ENCODE measurements around the gene SLC25A38. TPM values are rescaled to one million over a fixed set of nuclear protein-coding genes. Genes with fewer than 3 reads are reported as not detected.
"Not testable (repeated sequence)": the region's sequence is repeated elsewhere in the genome, so short reads cannot be mapped to it uniquely, and the experiment has no call there.

Gene SLC25A38
- total and polyA plus RNA-seq, 2 donors from 2014 or later, result 24.9 to 42.3 TPM

- no peak overlapping the region for H3K4me3 ChIP-seq (ENCODE audit: low read length in 3 of 3)
- DNase-seq (no peak), FAIRE-seq (no peak)
- no peaks in the 10 kb centered on the region for H3K27me3 ChIP-seq (ENCODE audit: control insufficient read depth, insufficient read depth, low read length)
- TF ChIP-seq, protein P1, sequence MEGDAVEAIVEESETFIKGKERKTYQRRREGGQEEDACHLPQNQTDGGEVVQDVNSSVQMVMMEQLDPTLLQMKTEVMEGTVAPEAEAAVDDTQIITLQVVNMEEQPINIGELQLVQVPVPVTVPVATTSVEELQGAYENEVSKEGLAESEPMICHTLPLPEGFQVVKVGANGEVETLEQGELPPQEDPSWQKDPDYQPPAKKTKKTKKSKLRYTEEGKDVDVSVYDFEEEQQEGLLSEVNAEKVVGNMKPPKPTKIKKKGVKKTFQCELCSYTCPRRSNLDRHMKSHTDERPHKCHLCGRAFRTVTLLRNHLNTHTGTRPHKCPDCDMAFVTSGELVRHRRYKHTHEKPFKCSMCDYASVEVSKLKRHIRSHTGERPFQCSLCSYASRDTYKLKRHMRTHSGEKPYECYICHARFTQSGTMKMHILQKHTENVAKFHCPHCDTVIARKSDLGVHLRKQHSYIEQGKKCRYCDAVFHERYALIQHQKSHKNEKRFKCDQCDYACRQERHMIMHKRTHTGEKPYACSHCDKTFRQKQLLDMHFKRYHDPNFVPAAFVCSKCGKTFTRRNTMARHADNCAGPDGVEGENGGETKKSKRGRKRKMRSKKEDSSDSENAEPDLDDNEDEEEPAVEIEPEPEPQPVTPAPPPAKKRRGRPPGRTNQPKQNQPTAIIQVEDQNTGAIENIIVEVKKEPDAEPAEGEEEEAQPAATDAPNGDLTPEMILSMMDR (IDR thresholded peaks at IDR 0.05; ENCODE audit: borderline replicate concordance, extremely low read depth, insufficient read depth), result no peak
- peaks cover 3 to 9% (median 3%) of the 10 kb centered on the region in 3 donors for H3K4me1 ChIP-seq (ENCODE audit: control insufficient read depth in 2 of 3, insufficient read depth in 2 of 3, low read depth in 1 of 3, low read length in 3 of 3)
- no peak overlapping the region for H3K9ac ChIP-seq (ENCODE audit: low read length in 3 of 3)
- H3K27ac ChIP-seq (ENCODE audit: low read depth in 2 of 2, low read length in 2 of 2), result no peak overlapping the region
- no peaks in the 10 kb centered on the region for H3K9me3 ChIP-seq (ENCODE audit: control insufficient read depth in 2 of 3, insufficient read depth in 1 of 3, low read length in 3 of 3)
- intact Hi-C loops (cut with DNase I), result no loop called here
- H3K36me3 ChIP-seq (ENCODE audit: control insufficient read depth in 2 of 3, insufficient read depth in 3 of 3, low read length in 3 of 3), result peaks cover 9 to 47% (median 28%) of the 10 kb centered on the region in 3 donors
These were observed 29.6 kb downstream of the SLC25A38 start for GRCh38 chr3:39412668-39413260.

DNA sequence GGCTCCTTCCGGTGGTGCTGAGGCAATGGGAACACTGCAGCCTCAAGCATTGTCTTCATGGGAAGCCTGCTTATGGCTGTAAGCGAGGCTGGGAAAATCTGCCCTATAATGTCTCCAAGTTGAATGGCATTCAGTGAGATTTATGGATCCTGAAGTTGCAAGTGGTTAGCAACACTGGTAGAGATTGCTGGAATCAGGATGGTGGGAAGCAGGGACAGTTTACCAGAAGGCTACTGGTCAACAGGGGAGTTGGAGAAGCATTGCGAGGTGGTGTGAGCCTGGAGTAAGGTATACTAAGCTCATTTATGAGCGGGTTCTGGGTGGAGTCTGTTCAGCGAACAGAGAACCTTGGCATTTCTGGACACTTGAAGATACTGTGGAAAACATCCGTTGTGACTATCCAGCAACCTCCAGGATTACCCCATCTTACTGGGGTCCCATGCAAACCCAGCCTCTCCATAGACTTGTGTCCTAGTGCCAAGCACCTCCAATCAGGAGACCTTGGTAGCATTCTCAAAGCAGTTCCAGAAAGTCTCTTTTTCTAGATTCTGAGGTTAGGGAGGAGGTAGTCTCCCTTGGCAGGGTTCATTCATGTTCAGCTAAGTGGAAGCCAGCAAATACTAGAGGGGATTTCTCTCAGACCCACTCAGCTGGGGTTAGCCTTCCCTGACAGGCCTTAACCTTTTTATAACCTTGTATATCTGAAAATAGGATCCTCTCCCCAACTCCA, 30.7 kb downstream of the SLC25A38 start:
- Histone ChIP-seq H3K9me3 (ENCODE audit: control insufficient read depth in 2 of 3, insufficient read depth in 1 of 3, low read length in 3 of 3) (no peaks in the 10 kb centered on the region), H3K4me3 (ENCODE audit: low read length in 3 of 3) (no peak overlapping the region), H3K9ac (ENCODE audit: low read length in 3 of 3) (no peak overlapping the region), H3K4me1 (ENCODE audit: control insufficient read depth in 2 of 3, insufficient read depth in 2 of 3, low read depth in 1 of 3, low read length in 3 of 3) (peaks cover 0 to 4% (median 0%) of the 10 kb centered on the region in 3 donors), H3K27me3 (ENCODE audit: control insufficient read depth, insufficient read depth, low read length) (no peaks in the 10 kb centered on the region), H3K36me3 (ENCODE audit: control insufficient read depth in 2 of 3, insufficient read depth in 3 of 3, low read length in 3 of 3) (peaks cover 6 to 41% (median 22%) of the 10 kb centered on the region in 3 donors), H3K27ac (ENCODE audit: low read depth in 2 of 2, low read length in 2 of 2) (no peak overlapping the region)
- FAIRE-seq, result no peak
- intact Hi-C loops (cut with DNase I), result no loop called here
- TF ChIP-seq, protein P1 (IDR thresholded peaks at IDR 0.05; ENCODE audit: borderline replicate concordance, extremely low read depth, insufficient read depth), result no peak
- DNase-seq, result no peak

DNA sequence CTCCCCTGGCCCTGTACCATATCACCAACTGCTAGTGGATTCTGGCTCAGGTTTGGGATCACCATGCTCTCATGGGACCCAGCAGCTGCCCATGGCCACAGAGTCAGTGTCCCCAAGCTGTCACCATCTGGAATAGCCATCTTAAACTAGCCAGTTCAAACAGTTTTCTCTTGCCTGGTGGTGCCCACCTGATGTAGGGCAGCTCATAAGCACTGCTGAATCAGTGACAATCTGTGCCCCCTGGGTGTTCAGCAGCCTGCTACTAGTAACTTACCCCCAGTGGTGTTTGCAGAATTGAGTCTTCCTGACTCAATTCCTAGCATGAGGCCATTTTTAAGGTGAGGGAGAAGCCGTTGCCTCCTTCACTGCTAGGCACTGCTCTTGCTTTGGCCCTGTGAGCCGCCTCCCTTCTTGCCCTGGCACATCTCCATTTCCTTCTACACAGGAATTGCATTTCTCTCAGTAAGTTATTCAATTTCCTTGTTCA, 31.3 kb downstream of the SLC25A38 start:
- Histone ChIP-seq H3K4me3 (ENCODE audit: low read length in 3 of 3) (no peak overlapping the region), H3K9me3 (ENCODE audit: control insufficient read depth in 2 of 3, insufficient read depth in 1 of 3, low read length in 3 of 3) (no peaks in the 10 kb centered on the region), H3K9ac (ENCODE audit: low read length in 3 of 3) (no peak overlapping the region), H3K4me1 (ENCODE audit: control insufficient read depth in 2 of 3, insufficient read depth in 2 of 3, low read depth in 1 of 3, low read length in 3 of 3) (peaks cover 0 to 2% (median 0%) of the 10 kb centered on the region in 3 donors), H3K36me3 (ENCODE audit: control insufficient read depth in 2 of 3, insufficient read depth in 3 of 3, low read length in 3 of 3) (peaks cover 6 to 39% (median 22%) of the 10 kb centered on the region in 3 donors), H3K27me3 (ENCODE audit: control insufficient read depth, insufficient read depth, low read length) (no peaks in the 10 kb centered on the region), H3K27ac (ENCODE audit: low read depth in 2 of 2, low read length in 2 of 2) (no peak overlapping the region)
- DNase-seq (no peak), FAIRE-seq (no peak)
- TF ChIP-seq, protein P1 (IDR thresholded peaks at IDR 0.05; ENCODE audit: borderline replicate concordance, extremely low read depth, insufficient read depth), result no peak
- intact Hi-C loops (cut with DNase I), result no loop called here

GRCh38 chr3:39415302-39415701, 32.1 kb downstream of the SLC25A38 start:
- FAIRE-seq; H3K27ac ChIP-seq (ENCODE audit: low read depth in 2 of 2, low read length in 2 of 2); intact Hi-C loops (cut with DNase I): not testable (repeated sequence)

More at GRCh38 chr3:39415302-39415701, 32.1 kb downstream of the SLC25A38 start:
- H3K27me3 ChIP-seq (ENCODE audit: control insufficient read depth, insufficient read depth, low read length); H3K4me3 ChIP-seq (ENCODE audit: low read length in 3 of 3); DNase-seq; H3K9me3 ChIP-seq (ENCODE audit: control insufficient read depth in 2 of 3, insufficient read depth in 1 of 3, low read length in 3 of 3); H3K4me1 ChIP-seq (ENCODE audit: control insufficient read depth in 2 of 3, insufficient read depth in 2 of 3, low read depth in 1 of 3, low read length in 3 of 3); H3K9ac ChIP-seq (ENCODE audit: low read length in 3 of 3): not testable (repeated sequence)
- peaks cover 6 to 32% (median 20%) of the 10 kb centered on the region in 3 donors for H3K36me3 ChIP-seq (ENCODE audit: control insufficient read depth in 2 of 3, insufficient read depth in 3 of 3, low read length in 3 of 3)

All from kidney (tissue), 14 donors.